ENCODE data around the gene ALOX5AP. TPM values are rescaled to one million over a fixed set of nuclear protein-coding genes. Genes with fewer than 3 reads are reported as not detected.

The ALOX5AP gene
- total RNA-seq, result not detected in 2 replicates
- long read RNA-seq, result 0 reads

GRCh38 chr13:30735025-30735871 is at the start of gene ALOX5AP:
Gene ALOX5AP (plus strand): TSS chr13:30735543. CDS start chr13:30735606, 63 bp downstream.
- no peak for TF ChIP-seq CTCF (IDR thresholded peaks at IDR 0.05; ENCODE audit: unreplicated experiment)
- H3K27ac Mint-ChIP-seq, result no peak within 1 kb of the TSS
- peaks cover 6% of the 10 kb centered on the region for H3K4me1 Mint-ChIP-seq (ENCODE audit: low read depth)
- H3K4me3 Mint-ChIP-seq (ENCODE audit: low read depth), result no peak within 1 kb of the TSS
- no peaks in the 10 kb centered on the region for H3K36me3 Mint-ChIP-seq (ENCODE audit: insufficient read depth)
- H3K9me3 Mint-ChIP-seq (ENCODE audit: low read depth), result no peaks in the 10 kb centered on the region
- no peak for DNase-seq (ENCODE audit: low spot score, unreplicated experiment)
- peaks cover 52% of the 10 kb centered on the region for H3K27me3 Mint-ChIP-seq

GRCh38 chr13:30685987-30686386 is 49.4 kb upstream of the ALOX5AP start:
- Mint-ChIP-seq H3K36me3 (ENCODE audit: insufficient read depth) (no peaks in the 10 kb centered on the region), H3K27ac (no peak overlapping the region), H3K4me3 (ENCODE audit: low read depth) (no peak overlapping the region), H3K27me3 (peaks cover 5% of the 10 kb centered on the region), H3K9me3 (ENCODE audit: low read depth) (peaks cover 4% of the 10 kb centered on the region), H3K4me1 (ENCODE audit: low read depth) (no peaks in the 10 kb centered on the region)
- DNase-seq (ENCODE audit: low spot score, unreplicated experiment), result no peak
- no peak for TF ChIP-seq CTCF (IDR thresholded peaks at IDR 0.05; ENCODE audit: unreplicated experiment)

- DNase-seq (ENCODE audit: low spot score, unreplicated experiment), result no peak
- Mint-ChIP-seq H3K9me3 (ENCODE audit: low read depth) (peaks cover 4% of the 10 kb centered on the region), H3K4me3 (ENCODE audit: low read depth) (no peak overlapping the region), H3K27me3 (peaks cover 2% of the 10 kb centered on the region), H3K36me3 (ENCODE audit: insufficient read depth) (no peaks in the 10 kb centered on the region), H3K4me1 (ENCODE audit: low read depth) (no peaks in the 10 kb centered on the region), H3K27ac (no peak overlapping the region)
- TF ChIP-seq CTCF (IDR thresholded peaks at IDR 0.05; ENCODE audit: unreplicated experiment), result no peak
Measured at GRCh38 chr13:30687601-30688000, 47.7 kb upstream of the ALOX5AP start.

- Mint-ChIP-seq H3K4me3 (ENCODE audit: low read depth) (no peak overlapping the region), H3K36me3 (ENCODE audit: insufficient read depth) (no peaks in the 10 kb centered on the region), H3K4me1 (ENCODE audit: low read depth) (no peaks in the 10 kb centered on the region), H3K9me3 (ENCODE audit: low read depth) (peaks cover 8% of the 10 kb centered on the region), H3K27ac (no peak overlapping the region), H3K27me3 (peaks cover 2% of the 10 kb centered on the region)
- TF ChIP-seq CTCF (IDR thresholded peaks at IDR 0.05; ENCODE audit: unreplicated experiment), result no peak
- no peak for DNase-seq (ENCODE audit: low spot score, unreplicated experiment)
Measured at GRCh38 chr13:30689752-30690151, 45.6 kb upstream of the ALOX5AP start.

GRCh38 chr13:30690282-30691188 is 44.8 kb upstream of the ALOX5AP start:
- H3K9me3 Mint-ChIP-seq (ENCODE audit: low read depth), result peaks cover 8% of the 10 kb centered on the region
- no peak for DNase-seq (ENCODE audit: low spot score, unreplicated experiment)
- H3K4me1 Mint-ChIP-seq (ENCODE audit: low read depth), result no peaks in the 10 kb centered on the region
- H3K36me3 Mint-ChIP-seq (ENCODE audit: insufficient read depth), result no peaks in the 10 kb centered on the region
- H3K27me3 Mint-ChIP-seq, result peaks cover 5% of the 10 kb centered on the region
- no peak overlapping the region for H3K27ac Mint-ChIP-seq
- H3K4me3 Mint-ChIP-seq (ENCODE audit: low read depth), result no peak overlapping the region
- TF ChIP-seq CTCF (IDR thresholded peaks at IDR 0.05; ENCODE audit: unreplicated experiment), result no peak
